ENCODE measurements around the gene SERPINI2. TPM values are rescaled to one million over a fixed set of nuclear protein-coding genes. Genes with fewer than 3 reads are reported as not detected.

Gene SERPINI2
- total and polyA plus RNA-seq, 4 experiments from 2014 or later, result not detected

DNA sequence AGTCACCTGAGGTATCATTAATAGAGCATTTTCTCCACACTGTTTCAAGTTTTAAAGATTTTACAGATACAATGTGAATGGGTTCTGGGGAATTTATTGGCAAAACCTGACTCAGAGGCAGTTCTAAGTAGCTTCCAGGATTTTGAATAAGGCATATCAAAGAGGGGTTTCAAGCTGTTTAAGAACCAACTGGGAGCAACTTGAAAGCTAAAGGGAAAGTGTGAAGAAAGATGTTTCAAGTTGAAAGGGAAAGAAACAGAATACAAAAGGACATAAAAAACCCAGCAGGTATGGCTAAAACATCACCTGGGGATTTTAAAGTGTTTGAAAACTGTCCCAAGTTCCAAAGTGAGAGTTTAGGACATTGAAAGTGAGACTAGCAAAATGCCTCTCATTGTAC, 17.8 kb upstream of the SERPINI2 start:
- H3K27me3 Mint-ChIP-seq, result no peaks in the 10 kb centered on the region
- H3K4me3 Mint-ChIP-seq, result no peak overlapping the region
- H3K27ac Mint-ChIP-seq, result no peak overlapping the region
- no peaks in the 10 kb centered on the region for H3K4me1 Mint-ChIP-seq
- H3K27me3 ChIP-seq (ENCODE audit: insufficient read depth, low read length), result no peaks in the 10 kb centered on the region
- no peaks in the 10 kb centered on the region for H3K4me1 ChIP-seq (ENCODE audit: insufficient read depth, low read length)
- intact Hi-C loops (cut with micrococcal nuclease), result no loop called here
- CTCF ChIA-PET (ENCODE audit: partially characterized antibody), result no interaction called here
- no peak overlapping the region for H3K27ac ChIP-seq (ENCODE audit: low read depth, low read length)
- no peaks in the 10 kb centered on the region for H3K9me3 ChIP-seq (ENCODE audit: control insufficient read depth in 1 of 2, low read length in 2 of 2)
- DNase-seq, result no peak
- peaks cover 0 to 4% (median 0%) of the 10 kb centered on the region in 8 donors for H3K9me3 Mint-ChIP-seq
- no peaks in the 10 kb centered on the region for H3K36me3 Mint-ChIP-seq
- no peak overlapping the region for H3K4me3 ChIP-seq (ENCODE audit: low read length in 2 of 2)
- POLR2A ChIA-PET (ENCODE audit: partially characterized antibody), result no interaction called here
- H3K36me3 ChIP-seq (ENCODE audit: insufficient read depth, low read length), result no peaks in the 10 kb centered on the region

DNA sequence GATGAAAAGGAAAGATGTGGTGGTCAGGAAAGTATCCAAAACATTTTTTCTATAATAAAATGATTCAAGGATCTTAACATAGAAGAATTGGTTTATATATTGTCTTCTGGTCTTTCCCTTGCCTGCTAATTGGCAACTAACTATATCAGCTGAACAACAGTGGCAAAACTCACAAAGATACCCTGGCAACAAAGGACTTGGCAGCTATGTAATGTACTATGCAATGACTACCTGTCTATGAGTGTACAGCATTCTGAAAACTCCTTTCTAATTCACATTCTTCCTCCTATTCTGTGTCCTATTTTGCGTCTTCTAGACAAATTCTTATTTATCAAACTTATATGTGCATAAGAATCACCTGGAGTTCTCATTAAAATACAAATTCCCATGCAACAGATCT, 15.7 kb upstream of the SERPINI2 start:
- no peak for DNase-seq
- Histone ChIP-seq H3K36me3 (ENCODE audit: insufficient read depth, low read length) (no peaks in the 10 kb centered on the region), H3K4me1 (ENCODE audit: insufficient read depth, low read length) (no peaks in the 10 kb centered on the region), H3K27me3 (ENCODE audit: insufficient read depth, low read length) (no peaks in the 10 kb centered on the region), H3K4me3 (ENCODE audit: low read length in 2 of 2) (no peak overlapping the region), H3K27ac (ENCODE audit: low read depth, low read length) (no peak overlapping the region), H3K9me3 (ENCODE audit: control insufficient read depth in 1 of 2, low read length in 2 of 2) (no peaks in the 10 kb centered on the region)
- Mint-ChIP-seq H3K27me3 (no peaks in the 10 kb centered on the region), H3K4me3 (no peak overlapping the region), H3K27ac (no peak overlapping the region), H3K9me3 (peaks cover 0 to 4% (median 0%) of the 10 kb centered on the region in 8 donors), H3K36me3 (no peaks in the 10 kb centered on the region), H3K4me1 (no peaks in the 10 kb centered on the region)
- ChIA-PET CTCF (ENCODE audit: partially characterized antibody) (interaction anchor here (0.5 kb wide), 1 partner anchor 276 kb away, joined by 3 read pairs; no protein-coding TSS in a partner anchor), POLR2A (ENCODE audit: partially characterized antibody) (no interaction called here)
- intact Hi-C loops (cut with micrococcal nuclease), result no loop called here

- no peaks in the 10 kb centered on the region for H3K4me1 Mint-ChIP-seq
- Histone ChIP-seq H3K9me3 (ENCODE audit: control insufficient read depth in 1 of 2, low read length in 2 of 2) (no peaks in the 10 kb centered on the region), H3K4me3 (ENCODE audit: low read length in 2 of 2) (no peak overlapping the region), H3K27ac (ENCODE audit: low read depth, low read length) (no peak overlapping the region), H3K4me1 (ENCODE audit: insufficient read depth, low read length) (no peaks in the 10 kb centered on the region), H3K27me3 (ENCODE audit: insufficient read depth, low read length) (no peaks in the 10 kb centered on the region), H3K36me3 (ENCODE audit: insufficient read depth, low read length) (no peaks in the 10 kb centered on the region)
- DNase-seq, result no peak
- H3K4me3 Mint-ChIP-seq, result no peak overlapping the region
- no peaks in the 10 kb centered on the region for H3K27me3 Mint-ChIP-seq
- ChIA-PET CTCF (ENCODE audit: partially characterized antibody) (no interaction called here), POLR2A (ENCODE audit: partially characterized antibody) (no interaction called here)
- intact Hi-C loops (cut with micrococcal nuclease), result no loop called here
- H3K27ac Mint-ChIP-seq, result no peak overlapping the region
- H3K36me3 Mint-ChIP-seq, result no peaks in the 10 kb centered on the region
- peaks cover 0 to 9% (median 1%) of the 10 kb centered on the region in 8 donors for H3K9me3 Mint-ChIP-seq
These were observed 13.7 kb upstream of the SERPINI2 start for GRCh38 chr3:167487556-167487955.

DNA sequence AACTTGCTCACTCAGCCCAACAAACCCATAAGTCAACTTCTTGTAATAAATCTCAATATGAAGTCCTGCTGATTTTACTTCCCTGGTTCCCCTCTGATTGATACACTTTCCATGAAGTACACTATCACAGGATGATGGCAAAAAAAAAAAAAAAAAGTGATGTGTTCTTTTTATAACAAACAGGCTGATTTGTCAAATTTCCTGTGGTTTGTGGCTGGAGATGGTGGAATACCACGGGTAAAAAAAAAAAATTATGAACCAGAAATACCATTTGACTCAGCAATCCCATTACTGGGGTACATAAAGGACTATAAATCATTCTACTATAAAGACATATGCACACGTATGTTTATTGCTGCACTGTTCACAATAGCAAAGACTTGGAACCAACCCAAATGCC, 10.7 kb upstream of the SERPINI2 start:
- Histone ChIP-seq H3K36me3 (ENCODE audit: insufficient read depth, low read length) (no peaks in the 10 kb centered on the region), H3K9me3 (ENCODE audit: control insufficient read depth in 1 of 2, low read length in 2 of 2) (no peaks in the 10 kb centered on the region), H3K27ac (ENCODE audit: low read depth, low read length) (no peak overlapping the region), H3K27me3 (ENCODE audit: insufficient read depth, low read length) (no peaks in the 10 kb centered on the region), H3K4me3 (ENCODE audit: low read length in 2 of 2) (no peak overlapping the region), H3K4me1 (ENCODE audit: insufficient read depth, low read length) (no peaks in the 10 kb centered on the region)
- H3K4me3 Mint-ChIP-seq, result no peak overlapping the region
- H3K36me3 Mint-ChIP-seq, result no peaks in the 10 kb centered on the region
- POLR2A ChIA-PET (ENCODE audit: partially characterized antibody), result no interaction called here
- no peak overlapping the region for H3K27ac Mint-ChIP-seq
- peaks cover 0 to 9% (median 1%) of the 10 kb centered on the region in 8 donors for H3K9me3 Mint-ChIP-seq
- CTCF ChIA-PET (ENCODE audit: partially characterized antibody), result no interaction called here
- no peak for DNase-seq
- no peaks in the 10 kb centered on the region for H3K4me1 Mint-ChIP-seq
- no peaks in the 10 kb centered on the region for H3K27me3 Mint-ChIP-seq
- intact Hi-C loops (cut with micrococcal nuclease), result no loop called here

DNA sequence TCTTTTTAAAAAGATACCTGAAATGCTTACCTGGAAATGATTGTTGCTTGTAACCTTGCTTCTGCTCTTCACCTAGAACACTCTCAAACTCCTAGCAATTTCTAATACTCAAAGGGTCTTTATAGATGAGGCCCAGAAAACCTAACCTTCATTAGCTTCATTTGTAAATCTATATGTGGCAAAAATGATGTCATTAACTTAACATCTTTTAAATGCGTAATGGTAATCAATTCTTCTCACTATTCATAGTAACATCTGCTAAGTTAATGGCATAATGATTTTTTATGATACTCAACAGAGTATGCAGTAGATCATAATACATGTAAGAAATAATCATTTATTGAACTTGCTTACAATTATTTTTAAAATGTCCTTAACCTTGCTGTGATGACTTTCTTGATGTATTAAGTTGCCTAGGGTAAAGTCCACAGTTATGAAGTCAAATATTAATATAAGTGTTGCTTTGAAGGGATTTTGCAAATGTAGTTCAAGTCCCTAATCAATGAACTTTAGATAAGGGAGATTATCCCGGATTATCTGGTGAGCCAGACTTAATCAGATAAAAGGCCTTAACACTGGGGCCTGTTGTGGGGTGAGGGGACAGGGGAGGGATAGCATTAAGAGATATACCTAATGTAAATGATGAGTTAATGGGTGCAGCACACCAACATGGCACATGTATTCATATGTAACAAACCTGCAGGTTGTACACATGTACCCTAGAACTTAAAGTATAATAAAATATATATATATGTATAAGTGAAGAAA, 10.1 kb upstream of the SERPINI2 start:
- Mint-ChIP-seq H3K9me3 (peaks cover 0 to 9% (median 1%) of the 10 kb centered on the region in 8 donors), H3K4me3 (no peak overlapping the region), H3K4me1 (no peaks in the 10 kb centered on the region), H3K27ac (no peak overlapping the region), H3K36me3 (no peaks in the 10 kb centered on the region), H3K27me3 (no peaks in the 10 kb centered on the region)
- ChIA-PET CTCF (ENCODE audit: partially characterized antibody) (no interaction called here), POLR2A (ENCODE audit: partially characterized antibody) (no interaction called here)
- intact Hi-C loops (cut with micrococcal nuclease), result no loop called here
- no peak for DNase-seq
- H3K36me3 ChIP-seq (ENCODE audit: insufficient read depth, low read length), result no peaks in the 10 kb centered on the region
- no peaks in the 10 kb centered on the region for H3K4me1 ChIP-seq (ENCODE audit: insufficient read depth, low read length)
- no peak overlapping the region for H3K4me3 ChIP-seq (ENCODE audit: low read length in 2 of 2)
- no peaks in the 10 kb centered on the region for H3K27me3 ChIP-seq (ENCODE audit: insufficient read depth, low read length)
- H3K9me3 ChIP-seq (ENCODE audit: control insufficient read depth in 1 of 2, low read length in 2 of 2), result no peaks in the 10 kb centered on the region
- no peak overlapping the region for H3K27ac ChIP-seq (ENCODE audit: low read depth, low read length)

DNA sequence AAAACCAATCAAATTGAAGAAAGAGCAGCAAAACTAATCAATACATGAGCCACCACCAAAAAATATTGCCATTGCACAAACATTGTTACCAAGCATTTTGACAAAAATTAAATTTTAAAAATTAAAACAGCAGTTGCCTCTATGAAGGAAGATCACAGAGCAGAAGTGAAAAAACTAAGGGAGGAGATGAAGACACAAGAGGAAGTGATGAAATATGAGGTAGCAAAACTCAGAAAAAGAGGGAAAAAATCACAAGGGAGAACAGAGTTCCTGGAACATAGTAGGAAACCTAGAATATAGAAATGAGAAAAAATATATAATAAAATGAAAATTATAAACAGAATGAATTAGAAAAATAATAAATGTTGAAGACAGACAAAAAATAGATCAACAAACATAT, 7.3 kb upstream of the SERPINI2 start:
- Histone ChIP-seq H3K4me1 (ENCODE audit: insufficient read depth, low read length) (no peaks in the 10 kb centered on the region), H3K27me3 (ENCODE audit: insufficient read depth, low read length) (no peaks in the 10 kb centered on the region), H3K9me3 (ENCODE audit: control insufficient read depth in 1 of 2, low read length in 2 of 2) (no peaks in the 10 kb centered on the region), H3K27ac (ENCODE audit: low read depth, low read length) (no peak overlapping the region), H3K4me3 (ENCODE audit: low read length in 2 of 2) (no peak overlapping the region), H3K36me3 (ENCODE audit: insufficient read depth, low read length) (no peaks in the 10 kb centered on the region)
- no peaks in the 10 kb centered on the region for H3K27me3 Mint-ChIP-seq
- H3K27ac Mint-ChIP-seq, result no peak overlapping the region
- intact Hi-C loops (cut with micrococcal nuclease), result no loop called here
- H3K4me3 Mint-ChIP-seq, result no peak overlapping the region
- no peaks in the 10 kb centered on the region for H3K36me3 Mint-ChIP-seq
- no peaks in the 10 kb centered on the region for H3K4me1 Mint-ChIP-seq
- H3K9me3 Mint-ChIP-seq, result peaks cover 0 to 5% (median 1%) of the 10 kb centered on the region in 8 donors
- DNase-seq, result no peak
- POLR2A ChIA-PET (ENCODE audit: partially characterized antibody), result no interaction called here
- CTCF ChIA-PET (ENCODE audit: partially characterized antibody), result no interaction called here

DNA sequence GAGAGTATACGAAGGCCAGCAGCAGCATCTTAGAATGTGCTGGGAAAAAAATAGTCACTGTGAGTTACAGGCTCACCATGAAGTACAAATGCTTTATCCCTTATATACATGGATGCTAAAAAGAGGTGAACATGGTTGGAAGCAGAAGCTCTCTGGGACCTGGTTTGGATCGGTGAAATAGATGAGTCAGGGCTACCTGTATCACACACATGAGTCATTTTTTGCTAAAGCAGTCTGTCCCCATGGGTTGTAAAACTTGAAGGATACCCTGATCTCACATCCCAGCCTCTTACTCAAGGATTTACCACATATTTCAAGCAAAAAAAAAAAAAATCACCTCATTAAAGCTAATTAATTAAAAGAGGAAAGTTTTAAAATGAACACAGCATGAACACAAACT, 6.9 kb upstream of the SERPINI2 start:
- intact Hi-C loops (cut with micrococcal nuclease), result no loop called here
- no peaks in the 10 kb centered on the region for H3K27me3 ChIP-seq (ENCODE audit: insufficient read depth, low read length)
- no peak for DNase-seq
- H3K9me3 Mint-ChIP-seq, result peaks cover 0 to 4% (median 1%) of the 10 kb centered on the region in 8 donors
- no peaks in the 10 kb centered on the region for H3K27me3 Mint-ChIP-seq
- no peaks in the 10 kb centered on the region for H3K4me1 ChIP-seq (ENCODE audit: insufficient read depth, low read length)
- H3K4me1 Mint-ChIP-seq, result no peaks in the 10 kb centered on the region
- ChIA-PET POLR2A (ENCODE audit: partially characterized antibody) (no interaction called here), CTCF (ENCODE audit: partially characterized antibody) (no interaction called here)
- H3K9me3 ChIP-seq (ENCODE audit: control insufficient read depth in 1 of 2, low read length in 2 of 2), result no peaks in the 10 kb centered on the region
- no peak overlapping the region for H3K27ac Mint-ChIP-seq
- no peak overlapping the region for H3K4me3 Mint-ChIP-seq
- no peaks in the 10 kb centered on the region for H3K36me3 ChIP-seq (ENCODE audit: insufficient read depth, low read length)
- no peak overlapping the region for H3K4me3 ChIP-seq (ENCODE audit: low read length in 2 of 2)
- H3K27ac ChIP-seq (ENCODE audit: low read depth, low read length), result no peak overlapping the region
- H3K36me3 Mint-ChIP-seq, result no peaks in the 10 kb centered on the region

DNA sequence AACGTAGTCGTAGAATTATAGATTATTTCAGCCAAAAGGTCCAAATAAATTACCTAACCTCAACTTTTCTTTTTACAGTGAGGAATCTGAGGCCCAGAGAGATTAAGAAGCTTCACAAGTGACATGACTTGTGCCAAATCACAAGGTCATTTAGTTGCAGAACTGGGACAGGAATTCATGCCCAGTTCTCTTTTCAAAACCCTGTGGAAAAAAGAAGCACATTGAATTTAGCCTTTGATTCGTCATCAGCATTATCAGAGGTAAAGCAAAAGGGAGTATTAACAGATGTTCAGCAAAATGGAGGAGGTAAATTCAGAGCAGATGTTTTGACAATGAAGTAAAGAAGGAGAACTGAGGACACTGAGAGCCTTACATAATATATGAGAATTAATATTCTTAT, 4.5 kb downstream of the SERPINI2 start:
- H3K9me3 ChIP-seq (ENCODE audit: control insufficient read depth in 1 of 2, low read length in 2 of 2), result no peaks in the 10 kb centered on the region
- no peak for DNase-seq
- ChIA-PET POLR2A (ENCODE audit: partially characterized antibody) (no interaction called here), CTCF (ENCODE audit: partially characterized antibody) (no interaction called here)
- no peak overlapping the region for H3K4me3 Mint-ChIP-seq
- no peaks in the 10 kb centered on the region for H3K36me3 Mint-ChIP-seq
- H3K36me3 ChIP-seq (ENCODE audit: insufficient read depth, low read length), result no peaks in the 10 kb centered on the region
- no peak overlapping the region for H3K27ac Mint-ChIP-seq
- no peaks in the 10 kb centered on the region for H3K27me3 Mint-ChIP-seq
- intact Hi-C loops (cut with micrococcal nuclease), result no loop called here
- H3K27ac ChIP-seq (ENCODE audit: low read depth, low read length), result no peak overlapping the region
- H3K27me3 ChIP-seq (ENCODE audit: insufficient read depth, low read length), result no peaks in the 10 kb centered on the region
- no peaks in the 10 kb centered on the region for H3K9me3 Mint-ChIP-seq
- H3K4me3 ChIP-seq (ENCODE audit: low read length in 2 of 2), result no peak overlapping the region
- no peaks in the 10 kb centered on the region for H3K4me1 ChIP-seq (ENCODE audit: insufficient read depth, low read length)
- no peaks in the 10 kb centered on the region for H3K4me1 Mint-ChIP-seq

Data from CD4-positive, alpha-beta memory T cell (primary cell).